HG03457 (cell line): ENCODE results near the gene KIT.
"Not testable (repeated sequence)": the region's sequence is repeated elsewhere in the genome, so short reads cannot be mapped to it uniquely, and the experiment has no call there.

ENCODE experiments used
- ATAC-seq: cut with Tn5 transposase; IDR thresholded peaks from one replicate; pipeline ENCODE4 v1.9.1; 2021; ENCODE audit warnings: moderate number of reproducible peaks; ENCODE audit not compliant: unreplicated experiment

The KIT gene

DNA sequence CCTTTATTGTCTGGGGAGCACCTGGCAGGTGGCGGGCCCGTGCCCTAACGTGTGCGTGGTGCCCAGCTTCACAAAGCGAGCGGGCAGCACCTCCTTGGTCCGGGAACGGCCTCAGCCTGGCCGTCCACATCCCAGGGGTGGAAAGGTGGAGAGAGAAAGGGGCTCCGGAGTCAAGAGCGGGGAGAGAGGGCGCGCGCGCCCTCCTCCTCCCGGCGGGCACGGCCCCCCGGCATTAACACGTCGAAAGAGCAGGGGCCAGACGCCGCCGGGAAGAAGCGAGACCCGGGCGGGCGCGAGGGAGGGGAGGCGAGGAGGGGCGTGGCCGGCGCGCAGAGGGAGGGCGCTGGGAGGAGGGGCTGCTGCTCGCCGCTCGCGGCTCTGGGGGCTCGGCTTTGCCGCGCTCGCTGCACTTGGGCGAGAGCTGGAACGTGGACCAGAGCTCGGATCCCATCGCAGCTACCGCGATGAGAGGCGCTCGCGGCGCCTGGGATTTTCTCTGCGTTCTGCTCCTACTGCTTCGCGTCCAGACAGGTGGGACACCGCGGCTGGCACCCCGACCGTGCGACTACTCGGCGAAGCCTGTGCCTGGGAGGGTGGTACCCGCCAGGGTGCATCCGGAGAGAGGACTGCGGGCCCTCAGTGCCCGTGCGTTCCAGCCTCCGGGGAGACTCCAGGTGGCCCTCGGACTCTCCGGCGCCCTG is at the start of gene KIT:
KIT (plus strand) TSS at position 407 of the 701 bp plus-strand sequence; CDS start at position 465, 58 bp downstream.
- no peak for ATAC-seq

DNA sequence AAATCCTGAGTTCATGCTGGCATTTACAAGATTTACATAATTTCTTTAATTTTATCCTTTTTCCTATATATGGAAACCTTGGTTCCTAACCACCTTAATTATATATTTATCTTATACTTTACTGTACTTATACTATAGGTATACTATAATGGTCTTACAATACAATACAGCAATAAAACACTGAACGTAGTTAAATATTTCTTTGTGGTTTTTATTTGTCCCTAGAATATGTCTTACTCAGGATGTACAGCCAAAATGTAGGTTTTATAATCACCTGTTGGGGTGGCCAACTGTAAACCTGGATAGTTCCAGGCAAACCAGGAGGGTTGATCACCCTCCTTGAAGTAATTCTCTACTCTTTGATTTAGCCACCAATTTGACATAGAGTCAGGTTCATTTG is 48.4 kb upstream of the KIT start:
- ATAC-seq, result no peak

DNA sequence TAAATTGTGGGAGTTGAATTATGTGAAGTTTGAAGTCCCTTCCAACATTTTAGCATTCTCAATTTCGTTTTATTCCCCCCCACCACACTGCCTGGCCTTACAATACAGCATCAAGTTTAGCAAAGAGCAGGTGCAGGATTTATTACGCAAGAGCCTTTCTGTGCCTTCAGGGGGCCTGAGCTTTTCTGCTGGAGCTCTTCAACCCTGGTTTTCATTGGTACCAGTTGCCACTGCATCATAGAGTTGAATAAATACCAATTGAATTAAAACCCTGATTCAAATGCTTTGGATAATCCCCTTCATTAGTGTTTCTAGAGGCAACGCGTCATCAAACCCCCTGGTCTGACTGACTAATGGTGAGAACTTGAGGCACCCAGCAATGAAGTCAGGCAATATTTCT is 43.6 kb upstream of the KIT start:
- no peak for ATAC-seq

DNA sequence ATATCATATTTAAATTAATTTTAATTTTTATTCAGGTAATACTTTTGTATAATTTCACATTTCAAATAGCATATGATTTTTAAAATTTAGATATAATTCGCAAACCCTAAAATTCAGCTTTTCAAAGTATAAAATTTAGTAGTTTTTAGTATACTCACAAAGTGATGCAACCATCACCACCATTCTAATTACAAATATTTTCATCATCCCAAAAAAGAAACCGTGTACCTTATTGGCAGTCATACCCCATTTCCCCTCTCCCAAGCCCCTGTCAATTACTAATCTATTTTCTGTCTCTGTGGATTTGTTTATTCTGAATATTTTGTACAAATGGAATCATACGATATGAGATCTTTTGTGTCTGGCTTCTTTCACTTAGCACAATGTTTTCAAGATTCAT is 37.0 kb upstream of the KIT start:
- no peak for ATAC-seq

DNA sequence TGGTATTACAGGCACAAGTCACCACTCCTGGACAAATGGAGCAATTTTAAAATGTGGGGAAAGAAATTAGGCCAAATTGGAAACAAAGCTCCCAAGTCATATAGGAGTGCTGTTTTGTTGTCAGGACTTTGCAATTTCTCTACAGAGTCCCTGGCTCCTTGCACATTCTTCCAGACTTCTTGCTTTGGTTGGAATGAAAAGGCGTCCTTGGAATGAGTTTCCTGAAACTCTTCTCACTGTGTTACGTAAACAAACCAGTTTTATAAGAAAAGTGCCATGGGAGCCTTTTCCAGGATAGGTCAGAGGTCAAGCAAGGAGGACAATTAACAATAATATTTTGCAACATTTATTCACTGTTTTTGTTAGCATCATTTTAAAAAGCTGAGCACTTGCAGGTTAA is 32.4 kb upstream of the KIT start:
- ATAC-seq, result no peak

DNA sequence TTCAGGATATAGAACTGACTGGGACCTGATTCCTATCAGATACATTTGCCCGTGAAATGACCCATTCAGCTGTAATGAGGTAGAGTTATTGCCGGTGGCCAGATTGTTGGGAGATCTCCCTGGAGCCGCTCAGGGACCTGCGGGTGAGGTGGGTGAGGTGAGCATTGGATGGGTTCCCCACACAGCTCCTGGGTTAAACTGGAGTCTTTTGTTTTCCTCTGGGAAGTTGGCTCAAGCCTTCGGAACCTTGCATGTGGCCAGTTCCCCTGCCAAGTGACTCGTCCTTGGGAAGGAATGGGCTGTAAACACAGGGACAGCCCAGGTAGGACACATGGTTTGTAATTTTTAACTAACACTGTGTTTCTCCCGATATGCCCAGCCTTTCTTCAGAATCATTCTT is 31.6 kb upstream of the KIT start:
- ATAC-seq, result no peak

DNA sequence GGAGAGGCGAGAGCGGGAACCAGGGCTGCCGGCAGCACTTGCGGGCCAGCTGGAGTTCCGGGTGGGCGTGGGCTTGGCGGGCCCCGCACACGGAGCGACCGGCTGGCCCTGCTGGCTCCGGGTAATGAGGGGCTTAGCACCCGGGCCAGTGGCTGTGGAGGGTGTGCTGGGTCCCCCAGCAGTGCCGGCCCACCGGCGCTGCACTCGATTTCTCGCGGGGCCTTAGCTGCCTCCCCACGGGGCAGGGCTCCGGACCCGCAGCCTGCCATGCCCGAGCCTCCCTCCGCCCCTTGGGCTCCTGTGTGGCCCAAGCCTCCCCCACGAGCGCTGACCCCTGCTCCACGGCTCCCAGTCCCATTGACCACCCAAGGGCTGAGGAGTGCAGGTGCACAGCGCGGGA is 25.2 kb upstream of the KIT start:
- ATAC-seq, result no peak

DNA sequence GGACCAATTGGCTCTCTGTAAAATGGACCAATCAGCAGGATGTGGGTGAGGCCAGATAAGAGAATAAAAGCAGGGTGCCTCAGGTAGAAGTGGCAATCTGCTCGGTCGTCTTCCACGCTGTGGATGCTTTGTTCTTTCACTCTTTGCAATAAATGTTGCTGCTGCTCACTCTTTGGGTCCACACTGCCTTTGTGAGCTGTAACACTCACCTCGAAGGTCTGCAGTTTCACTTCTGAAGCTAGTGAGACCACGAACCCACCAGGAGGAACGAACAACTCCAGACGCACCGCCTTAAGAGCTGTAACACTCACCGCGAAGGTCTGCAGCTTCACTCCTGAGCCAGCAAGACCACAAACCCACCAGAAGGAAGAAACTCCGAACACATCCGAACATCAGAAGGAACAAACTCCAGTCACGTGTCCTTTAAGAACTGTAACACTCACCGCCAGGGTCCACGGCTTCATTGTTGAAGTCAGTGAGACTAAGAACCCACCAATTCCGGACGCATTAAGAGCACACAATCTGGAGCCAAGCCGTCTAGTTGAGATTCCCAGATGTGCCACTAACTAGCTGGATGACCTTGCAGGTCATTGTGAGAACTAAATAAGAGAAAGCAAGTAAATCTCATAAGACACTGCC is 24.5 kb upstream of the KIT start:
- ATAC-seq, result not testable (repeated sequence)

DNA sequence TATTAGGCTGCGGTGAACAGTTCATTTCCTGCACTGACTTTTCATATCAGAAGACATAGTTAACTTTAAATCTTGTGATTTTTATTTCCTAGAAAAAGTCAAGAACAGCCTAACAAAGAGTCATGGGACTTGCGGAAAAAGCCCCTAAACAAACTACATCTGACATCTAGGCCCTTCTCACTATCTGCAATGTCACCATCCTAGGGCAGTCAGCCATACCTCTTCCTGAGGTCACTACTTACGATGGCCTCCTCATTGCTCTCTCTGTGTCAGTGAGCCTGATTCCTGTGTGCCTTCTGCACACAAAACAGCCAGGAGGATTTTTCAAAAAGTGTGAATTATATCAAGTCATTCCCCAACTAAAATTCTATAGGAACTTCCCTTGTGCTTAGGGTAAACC is 22.4 kb upstream of the KIT start:
- no peak for ATAC-seq

DNA sequence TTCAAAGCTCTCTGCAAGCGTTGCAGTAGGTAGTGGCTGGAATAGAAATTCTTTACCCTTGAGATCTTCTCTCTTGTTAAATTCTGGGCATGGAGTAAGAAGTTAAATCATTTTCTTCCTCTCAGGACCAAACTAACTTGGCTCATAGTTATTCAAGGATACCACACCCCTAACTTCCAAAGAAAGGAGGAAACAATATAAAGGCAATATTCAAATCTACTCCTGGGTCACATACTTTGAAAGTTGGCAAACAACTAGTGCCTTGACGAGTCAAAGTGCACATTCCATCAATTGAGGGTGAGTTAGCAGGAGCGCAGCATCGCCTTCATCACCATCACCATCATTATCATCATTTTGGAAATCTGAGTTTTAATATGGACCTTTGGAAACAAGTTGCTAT is 20.4 kb upstream of the KIT start:
- no peak for ATAC-seq

DNA sequence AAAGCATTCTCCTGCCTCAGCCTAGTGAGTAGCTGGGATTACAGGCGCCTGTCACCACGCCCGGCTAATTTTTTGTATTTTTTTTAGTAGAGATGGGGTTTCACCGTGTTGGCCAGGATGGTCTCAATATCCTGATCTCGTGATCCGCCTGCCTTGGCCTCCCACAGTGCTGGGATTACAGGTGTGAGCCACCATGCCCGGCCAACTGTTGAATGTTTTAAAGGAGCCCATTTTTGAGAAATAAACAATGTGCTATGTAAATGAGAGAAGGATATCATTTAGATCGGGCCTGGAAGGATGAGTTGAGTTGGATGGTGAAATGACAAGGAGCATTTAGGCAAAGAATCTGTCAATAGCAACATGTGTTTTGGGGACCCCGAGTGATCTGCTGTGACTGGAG is 16.7 kb upstream of the KIT start:
- not testable (repeated sequence) for ATAC-seq

DNA sequence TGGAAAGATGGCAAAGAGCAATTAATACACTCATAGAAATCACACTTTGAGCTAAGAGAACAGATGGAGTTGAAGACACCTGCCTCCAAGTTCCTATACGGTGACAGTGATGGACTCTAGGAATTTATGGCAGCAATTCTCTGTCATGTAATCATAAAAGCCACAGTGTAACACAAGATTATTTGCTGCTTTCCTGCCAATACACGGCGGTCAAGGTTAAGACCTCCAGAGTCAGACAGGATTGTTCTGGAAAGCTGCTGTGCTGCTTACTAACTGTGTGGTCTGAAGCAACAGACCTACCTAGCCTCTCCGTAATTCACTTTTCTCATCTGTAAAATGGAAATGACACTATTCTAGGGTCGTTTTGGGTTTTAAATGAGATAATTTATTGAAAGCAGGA is 14.6 kb upstream of the KIT start:
- ATAC-seq, result no peak

DNA sequence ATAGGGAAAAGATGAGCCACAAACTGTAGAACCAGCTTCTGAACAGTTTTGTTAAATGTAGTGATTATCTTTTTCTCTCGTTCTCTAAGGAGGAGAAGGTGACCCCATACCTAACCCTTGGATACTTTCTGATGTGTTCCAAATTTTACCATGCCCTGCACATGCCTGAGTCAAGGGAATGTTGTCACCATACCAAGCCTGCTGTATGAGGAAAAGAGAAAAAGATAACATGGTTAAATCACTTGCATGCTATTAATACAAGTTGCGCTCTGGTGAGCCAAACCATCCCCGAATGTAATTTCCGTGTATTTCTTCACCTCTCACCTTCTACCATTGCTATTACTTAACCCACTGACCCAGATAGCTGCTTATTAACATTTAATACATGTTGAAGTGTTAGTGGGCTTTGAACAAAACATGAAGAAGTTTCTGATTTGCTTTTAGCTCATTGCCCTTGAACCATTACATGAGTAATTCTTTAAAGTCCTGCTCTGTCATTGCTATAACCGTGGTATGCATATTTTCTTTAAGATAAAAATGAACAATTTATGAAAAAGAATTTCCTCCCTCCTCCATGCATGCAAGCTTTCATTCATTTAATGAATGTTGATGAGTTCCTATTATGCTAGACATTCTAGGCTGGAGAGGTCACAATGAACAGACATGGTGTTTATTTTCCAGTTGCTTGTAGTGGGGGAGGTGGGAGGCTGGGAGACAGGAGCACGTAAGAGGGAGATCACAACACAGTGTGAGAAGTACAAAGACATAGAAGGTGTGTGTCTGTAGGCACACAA is 13.6 kb upstream of the KIT start:
- no peak for ATAC-seq

DNA sequence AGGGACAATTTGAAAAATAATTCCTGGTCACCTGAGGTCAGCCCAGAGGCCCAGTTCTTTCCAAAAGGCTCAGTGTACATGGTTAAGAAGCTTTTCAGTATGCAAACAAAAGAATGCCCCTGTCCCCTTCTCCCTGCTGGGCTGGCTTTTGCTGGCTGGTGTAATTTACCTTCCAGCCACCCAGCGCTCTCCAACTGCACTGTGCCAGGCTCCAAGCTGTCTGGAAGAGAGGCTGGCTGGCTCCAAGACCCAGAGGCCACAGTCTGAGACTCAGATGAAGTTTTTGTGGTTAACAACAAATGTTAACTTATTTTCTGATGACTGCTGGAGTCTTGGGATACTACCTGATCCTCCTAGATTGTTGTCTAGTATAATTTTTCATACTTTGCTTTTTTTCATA is 11.9 kb upstream of the KIT start:
- no peak for ATAC-seq

DNA sequence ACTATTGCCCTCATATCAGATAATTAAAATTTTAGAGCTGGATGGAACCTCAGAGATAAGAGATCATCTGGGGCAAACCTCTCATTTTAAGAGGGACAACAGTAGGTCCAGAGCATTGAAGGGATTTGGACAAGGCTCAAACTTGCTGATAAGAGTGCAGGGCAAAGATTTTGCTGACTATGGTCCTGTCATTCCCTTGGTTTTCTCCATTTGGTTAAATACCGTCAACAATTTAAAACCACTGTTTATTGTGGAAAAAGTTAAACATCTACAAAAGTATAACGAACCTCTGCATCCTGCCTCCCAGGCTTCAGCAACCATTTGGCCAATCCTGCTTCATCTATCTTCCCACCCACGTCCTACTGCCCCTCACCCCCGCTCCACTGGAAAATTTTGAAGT is 10.7 kb upstream of the KIT start:
- no peak for ATAC-seq

DNA sequence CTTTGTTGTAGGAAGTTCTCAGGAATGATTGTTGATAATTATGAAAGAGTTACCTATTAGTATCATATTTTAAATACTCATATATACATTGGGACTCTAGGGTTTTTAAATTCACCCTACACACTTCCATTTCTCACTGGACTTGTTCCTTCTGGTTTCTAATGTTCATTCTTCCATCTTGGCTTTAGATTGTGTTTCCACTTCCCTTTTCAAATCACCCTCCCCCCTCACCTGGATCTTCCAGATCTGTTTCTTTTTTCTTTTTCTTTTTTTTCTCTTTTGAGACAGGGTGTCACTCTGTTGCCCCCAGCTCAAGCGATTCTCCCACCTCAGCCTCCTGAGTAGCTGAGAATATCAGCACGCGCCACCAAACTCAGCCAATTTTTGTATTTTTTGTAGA is 6.7 kb upstream of the KIT start:
- ATAC-seq, result no peak

DNA sequence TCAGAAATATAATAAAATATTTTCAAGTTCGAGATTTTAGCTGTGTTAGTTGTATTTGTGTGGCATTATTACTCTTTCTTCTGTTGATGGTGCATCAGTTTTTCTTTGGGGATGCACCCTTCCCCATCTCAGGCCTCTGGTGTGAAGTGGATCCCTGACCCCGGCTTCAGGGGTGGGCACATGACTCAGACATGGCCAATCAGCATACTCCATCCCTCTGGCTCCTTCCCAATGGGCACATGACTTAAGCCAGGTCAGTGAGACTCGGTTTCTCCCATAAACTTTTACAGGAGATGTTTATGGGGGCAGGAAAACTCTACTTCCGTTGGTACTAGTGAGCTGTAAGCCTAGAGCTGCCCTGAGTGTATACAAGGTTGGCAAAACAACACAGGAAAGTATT is 3.0 kb upstream of the KIT start:
- ATAC-seq, result no peak

DNA sequence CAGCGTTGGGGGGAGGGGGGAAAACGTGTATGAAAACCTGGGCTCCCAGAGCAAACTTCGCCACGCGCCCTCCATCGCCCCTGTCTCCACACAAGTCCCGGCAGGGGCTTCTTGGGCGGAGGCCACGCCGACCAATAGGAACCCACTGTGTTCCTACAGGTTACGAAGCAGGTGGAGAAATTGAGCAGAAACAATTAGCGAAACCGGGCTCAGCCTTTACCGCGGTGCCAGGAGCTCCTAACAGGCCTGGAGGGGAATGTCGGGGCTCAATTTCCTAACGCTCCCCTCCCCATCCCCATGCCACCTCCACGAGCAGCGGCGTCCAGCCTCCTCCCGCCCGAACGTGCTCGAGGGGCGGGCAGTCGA is 589 bp upstream of the KIT start:
- no peak for ATAC-seq

DNA sequence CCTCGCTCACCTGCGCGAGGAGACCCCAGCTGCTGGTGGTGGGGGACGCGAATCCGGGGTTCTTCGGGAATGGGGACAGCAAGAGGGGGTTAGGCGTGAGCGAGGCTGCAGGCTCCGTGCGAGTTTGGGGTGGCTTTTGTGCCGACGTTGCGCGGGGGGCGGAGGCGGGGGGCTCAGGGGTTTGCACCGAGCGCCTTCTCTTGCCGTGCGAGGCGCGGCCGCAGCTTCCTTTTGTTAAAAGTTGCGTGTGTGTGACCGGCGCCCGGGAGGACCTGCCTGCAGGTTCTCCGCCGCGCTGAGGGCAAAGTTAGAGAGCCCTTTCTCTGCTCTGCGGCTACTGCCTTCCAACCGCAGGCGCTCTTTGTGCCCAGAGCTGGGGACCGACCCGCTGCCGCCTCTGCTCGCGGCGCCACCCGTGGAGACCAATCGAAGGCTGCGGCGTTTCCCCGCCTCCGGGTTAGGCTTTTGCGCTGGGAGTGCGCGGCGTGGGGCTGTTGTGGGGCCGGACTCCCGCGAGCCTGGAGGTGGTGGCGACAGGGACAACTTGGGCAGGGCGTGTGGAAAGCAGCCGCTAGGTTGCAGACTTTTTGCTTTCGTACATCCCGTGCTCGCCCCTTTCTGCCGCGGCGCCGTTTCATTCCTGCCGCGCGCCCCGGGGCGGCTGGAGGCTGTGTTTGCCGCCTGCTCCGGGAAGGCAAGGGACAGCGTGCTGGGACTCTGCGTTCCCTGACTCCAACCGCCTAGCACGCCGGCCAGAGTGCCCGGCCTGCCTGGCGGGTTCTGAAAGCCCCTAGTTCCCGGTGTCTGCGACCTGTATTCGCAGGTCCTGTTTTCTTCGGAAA is 716 bp downstream of the KIT start:
- ATAC-seq, result no peak

DNA sequence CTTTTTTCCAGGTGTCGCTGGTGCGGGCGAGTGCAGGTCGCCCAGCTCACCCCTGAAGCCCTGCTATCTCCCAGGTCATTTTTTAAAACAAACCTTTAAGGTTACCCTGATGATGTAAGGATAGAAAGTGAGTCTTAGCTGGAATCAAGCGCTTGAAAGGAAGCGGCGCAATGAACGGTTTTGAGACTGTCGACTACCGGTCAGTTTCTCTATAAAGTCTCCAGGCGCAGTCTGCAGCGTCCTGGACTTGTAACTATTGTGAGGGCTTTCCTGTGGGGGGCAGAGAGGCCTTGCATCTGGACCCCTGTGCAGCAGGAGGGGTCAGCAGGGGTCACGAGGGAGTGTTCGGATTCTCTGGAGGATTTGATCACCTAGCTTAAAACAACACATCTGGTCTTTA is 1.6 kb downstream of the KIT start:
- ATAC-seq, result no peak

DNA sequence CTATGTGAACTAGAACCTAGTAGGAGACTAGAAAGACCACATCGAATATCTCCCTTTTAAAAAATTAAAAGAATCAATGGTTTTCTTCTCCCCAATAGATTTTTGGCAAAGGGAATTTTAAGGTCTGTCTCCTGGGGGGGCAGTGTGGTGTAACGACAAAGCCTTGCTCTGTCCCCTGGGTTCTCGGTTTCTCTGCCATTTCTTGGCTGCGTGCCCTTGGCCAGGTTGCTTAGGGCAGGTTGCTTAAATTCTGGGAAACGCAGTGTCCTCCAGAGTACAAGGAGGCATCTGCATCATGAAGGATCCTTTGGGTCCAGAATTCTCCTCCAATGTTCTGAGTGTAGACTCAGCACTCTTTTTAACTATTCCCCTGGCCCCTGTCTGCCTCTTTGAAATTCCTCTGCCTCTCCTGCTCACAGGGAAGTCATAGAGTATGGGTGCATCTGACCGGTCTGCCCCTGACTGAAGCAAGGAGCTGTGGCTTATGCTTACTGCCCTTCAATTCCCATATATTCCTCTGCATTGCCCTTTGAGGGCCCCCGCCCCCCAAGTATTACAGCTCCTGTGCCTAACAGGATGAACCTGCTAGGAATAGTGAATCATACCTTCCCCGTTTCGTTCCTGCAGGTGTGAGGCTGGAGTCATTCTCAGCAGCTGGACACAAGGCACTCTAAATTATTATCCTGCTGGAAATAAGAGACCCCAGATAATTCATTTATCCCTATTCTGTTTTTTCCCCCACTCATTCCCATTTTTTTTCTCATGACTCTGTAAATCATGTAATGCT is 2.2 kb downstream of the KIT start:
- ATAC-seq, result no peak
